ENCODE data around the gene CAPN8.

Gene CAPN8

DNA sequence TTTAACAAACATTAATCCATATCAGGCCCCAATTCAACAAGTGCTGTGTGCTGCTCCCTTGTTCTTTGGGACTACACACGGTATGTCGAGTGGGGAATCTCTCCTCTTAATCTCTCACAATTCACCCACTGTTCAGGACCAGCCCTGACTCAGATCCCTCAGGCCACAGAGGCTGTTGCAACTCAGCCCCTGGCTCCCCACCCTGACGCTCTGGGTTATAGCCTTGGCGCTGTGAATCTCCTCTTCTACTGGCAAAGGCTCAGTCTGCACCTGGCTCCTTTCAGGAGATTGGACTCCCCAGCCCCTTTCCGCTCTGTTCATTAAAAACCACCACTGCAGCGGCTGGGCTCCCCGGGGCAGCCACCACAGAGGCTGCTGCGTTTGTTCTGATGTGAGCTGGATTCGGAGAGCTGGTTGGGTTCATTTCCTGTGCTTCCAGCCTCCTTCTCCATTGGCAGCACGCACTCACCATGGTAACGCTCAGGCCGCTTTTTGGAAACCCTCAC, 13.0 kb downstream of the CAPN8 start:
- DNase-seq = no peak

- no peak for DNase-seq
Observed at GRCh38 chr1:223651291-223651991, 14.1 kb downstream of the CAPN8 start.

GRCh38 chr1:223650465-223650864, 15.0 kb downstream of the CAPN8 start:
- no peak for DNase-seq

- no peak for DNase-seq
Observed at GRCh38 chr1:223649222-223649621, 16.3 kb downstream of the CAPN8 start.

DNA sequence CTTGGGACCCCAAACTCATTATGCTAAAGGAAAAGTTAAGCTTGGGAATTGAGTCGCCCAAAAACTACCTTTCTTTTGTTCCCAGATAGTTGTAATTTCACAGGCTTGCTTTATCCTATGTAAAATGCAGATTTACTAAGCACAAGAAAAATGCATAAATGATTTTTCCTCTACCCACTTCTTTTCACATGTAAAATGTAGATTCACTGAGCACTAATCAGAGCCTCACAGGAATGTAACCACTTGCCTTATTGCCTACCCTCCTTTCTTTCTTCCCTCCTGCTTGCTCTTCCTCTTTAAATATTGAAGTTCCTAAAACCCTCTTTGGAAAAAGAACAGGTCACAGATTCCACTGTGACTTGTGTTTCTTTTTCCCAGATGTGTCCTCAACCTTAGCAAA, 18.3 kb downstream of the CAPN8 start:
- DNase-seq = no peak

DNA sequence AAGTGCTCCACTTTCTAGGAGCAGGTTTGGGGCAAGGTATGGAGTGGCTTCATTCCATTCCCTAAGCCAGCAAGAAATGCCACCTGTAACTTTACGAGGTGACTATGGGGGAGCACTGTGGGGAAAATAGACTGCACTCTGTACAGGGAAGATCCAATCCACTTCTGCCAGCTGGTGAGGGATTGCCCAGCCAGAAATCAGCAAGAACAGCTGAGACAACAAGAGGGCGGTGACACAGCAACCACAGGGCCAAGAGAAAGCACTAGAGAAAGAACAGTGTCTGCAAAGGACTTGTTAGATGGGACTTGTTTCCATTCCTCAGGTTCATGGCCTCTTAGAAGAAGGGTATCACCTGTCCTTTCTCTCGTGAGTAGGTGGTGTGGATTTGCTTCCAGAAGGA, 19.6 kb downstream of the CAPN8 start:
- no peak for DNase-seq

- DNase-seq = no peak
Observed at GRCh38 chr1:223642237-223642636, 23.3 kb downstream of the CAPN8 start.

DNA sequence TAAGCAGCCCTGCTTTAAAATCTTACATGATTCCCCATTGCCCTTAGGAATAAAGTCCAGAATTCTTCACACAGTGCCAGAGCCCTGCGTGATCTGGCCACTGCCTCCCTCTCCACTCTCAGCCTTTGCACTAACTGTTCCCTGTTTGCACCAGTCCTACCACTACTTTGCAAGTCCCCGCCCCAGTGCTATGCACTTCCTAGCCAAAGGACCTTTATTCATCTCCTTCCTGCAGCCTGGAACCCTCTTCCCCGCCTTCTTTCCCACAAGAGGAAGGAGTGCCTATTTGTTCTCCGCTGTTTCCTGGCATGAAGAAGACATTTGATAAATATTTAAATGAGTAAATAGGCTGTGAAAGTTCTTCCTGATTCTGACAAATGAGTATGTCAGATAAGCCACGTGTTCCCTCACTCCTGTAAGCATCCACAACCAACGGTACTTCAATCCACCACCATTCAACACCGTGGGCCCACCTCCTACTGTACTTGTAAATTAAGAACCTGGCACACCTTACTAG, 23.9 kb downstream of the CAPN8 start:
- DNase-seq = no peak

DNA sequence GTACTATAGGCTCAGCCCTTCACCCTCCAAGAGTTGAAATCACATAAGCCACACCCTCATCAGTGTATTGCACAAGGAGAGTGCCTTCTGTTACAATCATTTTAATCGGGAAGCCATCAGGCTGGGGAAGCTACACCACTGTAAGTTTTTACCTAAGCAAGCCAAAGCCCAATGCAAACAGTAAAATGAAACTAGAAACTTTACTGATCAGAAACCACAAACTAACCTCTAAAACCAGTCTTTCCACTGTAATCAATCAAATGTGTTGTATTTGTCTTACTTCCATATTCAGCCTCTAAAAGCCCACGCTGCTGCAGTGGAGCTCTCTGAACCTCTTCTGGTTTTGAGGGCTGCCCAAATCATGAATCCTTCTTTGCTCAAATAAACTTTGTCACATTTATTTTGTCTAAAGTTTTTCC, 26.2 kb downstream of the CAPN8 start:
- no peak for DNase-seq

DNA sequence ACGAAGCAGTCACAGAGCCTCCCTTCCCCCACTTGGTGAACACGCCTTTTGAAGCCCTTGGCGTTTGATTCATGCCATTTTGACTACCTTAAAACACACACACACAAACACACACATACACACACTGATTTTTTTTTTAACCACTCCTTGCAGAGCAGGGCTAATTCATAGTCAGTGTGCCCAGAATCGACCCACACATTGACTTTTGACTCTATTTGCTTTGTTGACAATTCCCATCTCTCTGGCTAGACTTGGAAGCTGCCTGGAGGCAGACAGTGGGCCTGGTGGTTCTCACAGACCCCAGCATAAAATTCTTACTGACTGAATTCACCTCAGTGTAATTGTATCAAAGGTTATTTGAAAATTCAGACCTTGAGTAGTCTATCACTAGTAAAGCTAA, 30.3 kb downstream of the CAPN8 start:
- DNase-seq = no peak

- no peak for DNase-seq
Observed at GRCh38 chr1:223634423-223634822, 31.1 kb downstream of the CAPN8 start.

DNA sequence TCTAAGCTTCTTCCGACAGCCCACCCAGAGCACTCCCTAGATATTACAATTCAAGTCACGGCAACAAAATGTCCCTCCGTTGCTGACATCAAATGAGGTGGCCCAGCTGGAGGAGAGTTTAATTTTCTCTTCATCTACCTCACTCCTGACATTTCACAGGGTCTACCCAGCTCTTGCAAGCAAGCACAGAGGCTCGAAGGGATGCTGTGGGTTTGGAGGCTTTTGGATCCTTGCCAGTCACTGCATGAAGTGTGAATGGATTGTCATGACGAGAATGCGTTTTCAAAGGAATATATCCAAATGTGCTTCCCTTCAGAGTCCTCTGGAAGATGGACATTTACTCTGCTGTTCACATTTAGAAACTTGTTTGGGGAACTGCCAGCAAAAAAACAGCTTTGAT, 33.5 kb downstream of the CAPN8 start:
- no peak for DNase-seq

GRCh38 chr1:223631473-223631872, 34.0 kb downstream of the CAPN8 start:
- DNase-seq = no peak

- DNase-seq = no peak
Observed at GRCh38 chr1:223629126-223629457, 36.4 kb downstream of the CAPN8 start.

DNA sequence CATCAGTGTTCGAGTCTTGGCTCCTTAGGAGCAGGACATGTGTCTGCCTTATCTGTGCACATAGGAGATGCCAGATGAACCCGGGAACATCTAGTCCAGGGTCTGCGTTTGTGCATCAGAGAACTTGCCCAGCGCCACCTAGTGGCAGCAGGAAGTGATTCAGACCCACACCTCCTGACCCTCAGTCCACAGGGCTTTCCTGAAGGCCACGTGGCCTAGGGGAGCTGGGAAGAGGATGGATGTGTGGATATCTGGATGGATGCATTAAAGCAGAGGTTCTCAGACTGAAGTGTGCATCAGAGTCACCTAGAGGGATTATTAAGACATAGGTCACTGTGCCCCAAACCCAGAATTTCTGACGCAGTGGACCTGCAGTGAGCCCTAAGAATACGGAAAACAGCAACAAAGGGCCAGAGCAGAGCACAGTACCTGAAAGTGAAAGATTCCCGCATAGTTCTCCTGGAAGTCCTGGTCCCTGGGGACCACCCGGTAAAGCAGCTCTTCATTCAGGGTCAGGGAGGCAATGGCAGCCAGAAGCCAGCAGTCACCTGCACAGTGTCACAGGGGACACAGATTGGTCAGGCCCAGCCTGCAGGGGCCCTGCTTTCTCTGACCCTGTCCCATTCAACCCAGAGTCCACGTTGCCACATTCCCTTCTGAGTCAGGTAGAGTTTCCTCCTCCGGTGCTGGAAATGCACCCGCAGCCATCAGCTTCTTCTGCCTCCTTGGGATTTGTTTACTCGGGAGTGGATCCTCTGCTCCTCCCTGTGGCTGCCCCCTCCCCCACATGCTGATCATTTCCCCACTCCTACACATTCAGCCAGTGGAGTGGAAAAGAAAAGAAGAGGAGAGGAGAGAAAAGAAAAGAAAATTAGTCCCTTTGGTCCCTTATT, 37.0 kb downstream of the CAPN8 start:
- DNase-seq = peak; percentile 24

DNA sequence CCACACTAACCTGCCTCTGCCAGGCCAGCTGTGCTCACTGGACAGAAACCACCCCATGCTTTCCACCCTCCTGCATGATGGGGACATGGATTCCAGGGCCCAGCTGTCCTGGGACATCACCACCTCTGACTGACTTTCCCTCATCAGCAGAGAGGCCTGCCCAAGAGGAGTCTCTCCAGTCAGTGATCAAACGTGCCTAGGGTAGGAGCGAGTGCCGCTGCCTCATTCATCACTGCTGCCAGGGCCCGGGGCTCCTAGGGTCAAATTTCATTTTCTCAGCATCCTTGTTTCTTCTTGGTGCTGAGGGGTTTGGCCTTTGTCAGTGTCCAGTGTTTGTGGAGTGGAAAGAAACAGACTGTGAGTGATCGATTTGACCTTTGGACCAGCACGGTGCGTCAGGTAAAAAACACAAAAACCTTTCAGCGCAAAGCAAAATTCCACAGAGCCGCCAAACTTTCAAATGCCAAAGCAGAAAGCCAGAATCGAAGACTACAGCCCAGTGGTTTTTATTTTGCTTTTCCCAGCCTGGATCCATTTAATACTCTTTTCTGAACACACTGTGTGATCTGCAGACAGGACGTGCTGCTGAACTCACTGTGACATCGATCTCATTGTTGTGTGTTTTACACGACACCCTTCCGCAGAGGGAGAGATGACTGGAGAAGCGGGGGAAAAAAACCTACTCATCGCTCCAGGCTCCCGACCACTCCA, 43.2 kb downstream of the CAPN8 start:
- no peak for DNase-seq

DNA sequence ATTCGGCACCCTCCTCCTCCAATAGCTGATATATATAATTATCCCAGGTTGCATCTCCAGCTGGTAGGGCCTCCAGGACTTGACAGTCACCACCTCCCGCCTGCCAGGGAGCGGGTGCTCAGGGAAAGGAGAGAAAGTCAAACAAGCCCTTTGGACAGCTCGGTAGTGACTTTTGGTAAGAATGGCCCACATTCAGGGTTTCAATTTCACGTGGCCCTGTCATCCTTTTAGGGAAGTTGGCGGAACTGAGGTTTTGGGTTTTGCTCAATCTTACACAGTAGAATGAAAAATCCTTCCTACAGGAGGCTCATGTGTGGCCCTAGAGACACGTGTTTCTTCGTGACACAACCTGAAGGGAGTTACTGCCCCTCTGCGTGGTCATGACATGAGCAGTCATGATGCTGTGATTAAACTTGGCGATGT, 44.2 kb downstream of the CAPN8 start:
- DNase-seq = peak; percentile 18

- DNase-seq = no peak
Observed at GRCh38 chr1:223620297-223620897, 45.1 kb downstream of the CAPN8 start.

DNA sequence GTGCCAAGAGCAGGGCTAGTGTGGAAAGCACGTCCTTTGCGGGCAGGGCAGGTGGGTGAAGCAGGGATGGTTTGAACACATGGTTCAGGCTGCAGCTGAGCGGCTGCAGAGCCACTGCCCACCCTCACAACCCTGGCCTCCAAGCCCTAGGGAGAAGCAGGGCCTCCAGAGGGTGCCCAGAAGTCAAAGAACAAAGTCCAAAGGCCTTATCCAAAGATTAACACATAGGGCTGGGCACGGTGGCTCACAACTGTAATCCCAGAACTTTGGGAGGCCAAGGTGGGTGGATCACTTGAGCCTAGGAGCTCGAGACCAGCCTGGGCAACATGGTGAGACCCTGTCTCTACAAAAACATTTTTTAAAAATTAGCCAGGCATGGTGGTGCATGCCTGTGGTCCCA, 46.8 kb downstream of the CAPN8 start:
- no peak for DNase-seq

DNA sequence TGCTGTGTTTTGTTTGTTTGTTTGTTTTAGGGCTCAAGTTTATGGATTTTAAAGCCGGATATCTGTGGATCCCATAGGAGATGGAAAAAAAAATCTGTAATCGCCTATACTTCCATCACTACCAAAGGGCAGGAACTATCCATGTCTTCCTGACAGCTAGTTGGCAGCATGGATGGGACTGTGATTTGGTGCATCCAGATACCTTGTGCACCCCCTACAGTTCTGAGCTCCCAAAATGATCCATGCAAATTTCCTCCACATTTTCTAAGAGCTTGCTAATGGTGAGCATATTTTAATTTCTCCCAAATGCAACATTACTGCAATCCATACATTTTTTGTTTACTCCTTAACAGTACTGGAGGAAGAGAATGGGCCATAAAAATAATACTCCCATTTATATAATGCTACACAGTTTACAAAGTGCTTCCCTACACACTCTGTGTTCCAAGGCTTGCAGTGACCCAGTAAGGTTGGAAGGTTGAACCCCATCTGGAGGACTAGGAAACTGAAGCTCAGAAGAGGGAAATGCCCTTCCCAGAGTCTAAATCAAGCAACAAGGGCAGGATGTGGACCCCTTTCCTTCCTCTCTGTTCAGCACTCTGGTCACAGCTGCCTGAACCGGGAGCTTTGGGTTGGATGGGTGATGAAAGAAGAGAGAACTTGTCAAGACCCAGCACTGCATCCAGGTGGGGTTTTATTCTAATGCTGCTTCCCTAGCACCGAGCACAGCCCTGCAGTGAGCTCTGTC, 48.0 kb downstream of the CAPN8 start:
- DNase-seq = no peak

DNA sequence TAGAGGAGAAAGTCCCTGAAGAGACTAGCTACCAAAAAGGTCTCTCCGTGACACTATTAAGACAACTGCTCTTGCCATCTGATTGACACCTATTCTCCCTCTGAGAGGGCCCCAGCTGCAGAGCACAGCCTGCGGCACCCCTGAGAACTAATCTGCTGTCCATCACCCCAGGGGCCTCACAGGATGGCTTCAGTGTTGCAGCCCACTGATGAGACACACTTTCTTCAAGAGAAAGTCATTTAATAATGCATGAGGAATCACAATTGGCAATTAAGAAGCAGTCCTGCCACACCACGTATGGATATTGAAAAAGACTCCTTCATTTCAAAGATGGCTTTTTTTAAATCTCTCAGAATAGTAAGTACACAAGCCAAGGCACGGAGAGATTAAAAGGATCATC, 48.9 kb downstream of the CAPN8 start:
- DNase-seq = no peak

DNA sequence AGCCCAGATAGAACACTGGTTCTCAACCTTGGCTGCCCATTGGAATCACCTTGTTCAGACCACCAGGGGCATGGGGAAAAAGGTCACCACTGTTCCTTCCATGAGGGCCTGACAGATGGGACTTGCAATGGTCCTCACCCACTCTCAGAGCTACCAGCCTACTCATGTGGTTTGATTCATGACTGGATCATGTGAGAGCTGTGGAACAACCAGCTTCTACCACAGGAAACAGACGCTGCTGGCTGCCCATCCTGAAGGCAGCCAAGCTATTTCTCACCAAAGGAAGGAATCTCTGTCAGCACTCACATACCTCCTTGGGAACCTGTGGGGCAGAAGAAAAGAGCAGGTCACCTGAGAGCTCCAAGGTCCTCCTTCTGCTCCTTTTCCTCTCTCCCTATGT, 53.6 kb downstream of the CAPN8 start:
- no peak for DNase-seq
